GM18511 (cell line): Measurements from ENCODE around the gene ATG4D.
"Not testable (repeated sequence)": the region's sequence is repeated elsewhere in the genome, so short reads cannot be mapped to it uniquely, and the experiment has no call there.

ENCODE experiments used
- ATAC-seq: cut with Tn5 transposase; IDR thresholded peaks from one replicate; pipeline ENCODE4 v1.9.1; 2021; ENCODE audit warnings: mild to moderate bottlenecking, moderate library complexity; ENCODE audit not compliant: unreplicated experiment

Gene ATG4D

DNA sequence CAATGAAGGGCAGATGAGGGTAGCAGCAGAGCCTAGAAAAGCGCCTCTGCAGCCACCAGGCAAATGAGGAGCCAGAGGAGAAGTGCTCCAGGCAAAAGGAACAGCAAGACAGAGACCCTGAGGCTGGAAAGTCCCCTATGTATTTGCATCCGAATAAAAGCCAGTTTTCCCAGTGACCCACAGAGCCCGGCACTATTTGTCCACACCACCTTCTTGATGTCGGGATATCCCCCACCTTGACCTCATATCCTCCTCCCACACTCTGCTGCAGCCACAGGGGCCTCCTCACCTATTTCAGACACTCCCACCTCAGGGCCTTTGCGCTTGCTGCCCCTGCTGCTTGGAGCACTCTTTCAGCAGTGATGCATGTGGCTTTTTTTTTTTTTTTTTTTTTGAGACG lies 6.6 kb downstream of the ATG4D start:
- no peak for ATAC-seq

DNA sequence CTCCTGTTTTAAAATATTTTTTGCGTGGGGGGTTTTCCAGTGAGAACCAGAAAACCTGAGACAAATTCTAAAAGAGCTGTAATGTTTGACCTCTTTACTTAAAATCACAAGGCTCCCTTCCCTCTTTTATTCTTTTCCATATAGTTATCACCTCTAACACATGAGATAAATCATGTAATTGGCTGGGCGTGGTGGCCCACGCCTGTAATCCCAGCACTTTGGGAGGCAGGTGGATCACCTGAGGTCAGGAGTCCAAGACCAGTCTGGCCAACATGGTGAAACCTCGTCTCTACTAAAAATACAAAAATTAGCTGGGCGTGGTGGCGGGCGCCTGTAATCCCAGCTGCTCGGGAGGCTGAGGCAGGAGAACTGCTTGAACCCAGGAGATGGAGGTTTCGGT lies 7.3 kb downstream of the ATG4D start:
- ATAC-seq, result not testable (repeated sequence)

DNA sequence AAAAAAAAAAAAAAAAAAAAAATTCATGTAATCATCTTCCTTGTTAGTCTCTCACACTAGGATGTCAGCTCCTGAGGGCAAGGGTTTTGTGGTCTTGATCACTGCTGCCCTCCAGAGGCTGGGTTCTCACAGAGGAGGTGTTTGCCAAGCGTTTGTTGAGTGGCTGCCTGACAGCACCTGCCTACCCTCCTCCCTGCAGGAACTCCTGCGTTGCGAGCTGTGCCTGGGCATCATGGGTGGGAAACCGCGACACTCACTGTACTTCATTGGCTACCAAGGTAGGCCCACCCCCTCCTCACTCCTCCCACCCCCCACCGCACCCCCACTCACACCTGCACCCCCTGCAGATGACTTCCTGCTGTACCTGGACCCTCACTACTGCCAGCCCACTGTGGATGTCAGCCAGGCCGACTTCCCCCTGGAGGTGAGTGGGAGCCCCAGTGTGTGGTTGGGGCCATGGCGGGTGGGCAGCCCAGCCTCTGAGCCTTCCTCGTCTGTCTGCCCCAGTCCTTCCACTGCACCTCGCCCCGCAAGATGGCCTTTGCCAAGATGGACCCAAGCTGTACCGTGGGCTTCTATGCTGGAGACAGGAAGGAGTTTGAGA lies 8.1 kb downstream of the ATG4D start:
- no peak for ATAC-seq

DNA sequence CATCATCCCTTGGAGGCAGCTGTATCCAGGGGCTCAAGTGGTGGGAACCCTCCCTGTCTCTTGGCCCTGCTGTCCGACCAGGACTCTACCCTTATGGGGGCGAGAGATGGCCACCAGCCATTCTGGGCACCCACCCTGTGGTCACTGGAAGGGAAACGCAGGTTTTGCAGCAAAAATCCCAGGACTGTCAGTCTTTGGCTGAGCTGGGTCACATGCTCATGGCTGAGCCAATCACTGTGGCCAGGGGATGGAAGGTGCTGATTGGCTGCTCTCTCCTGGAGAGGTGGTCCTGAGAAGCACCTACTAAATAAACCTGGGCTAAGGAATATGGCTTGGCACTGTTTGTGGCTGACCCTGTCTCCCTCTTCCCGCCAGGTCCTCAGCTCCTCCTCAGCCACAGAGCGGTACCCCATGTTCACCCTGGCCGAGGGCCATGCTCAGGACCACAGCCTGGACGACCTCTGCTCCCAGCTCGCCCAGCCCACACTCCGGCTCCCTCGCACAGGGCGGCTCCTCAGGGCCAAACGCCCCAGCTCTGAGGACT lies 8.9 kb downstream of the ATG4D start:
- no peak for ATAC-seq

DNA sequence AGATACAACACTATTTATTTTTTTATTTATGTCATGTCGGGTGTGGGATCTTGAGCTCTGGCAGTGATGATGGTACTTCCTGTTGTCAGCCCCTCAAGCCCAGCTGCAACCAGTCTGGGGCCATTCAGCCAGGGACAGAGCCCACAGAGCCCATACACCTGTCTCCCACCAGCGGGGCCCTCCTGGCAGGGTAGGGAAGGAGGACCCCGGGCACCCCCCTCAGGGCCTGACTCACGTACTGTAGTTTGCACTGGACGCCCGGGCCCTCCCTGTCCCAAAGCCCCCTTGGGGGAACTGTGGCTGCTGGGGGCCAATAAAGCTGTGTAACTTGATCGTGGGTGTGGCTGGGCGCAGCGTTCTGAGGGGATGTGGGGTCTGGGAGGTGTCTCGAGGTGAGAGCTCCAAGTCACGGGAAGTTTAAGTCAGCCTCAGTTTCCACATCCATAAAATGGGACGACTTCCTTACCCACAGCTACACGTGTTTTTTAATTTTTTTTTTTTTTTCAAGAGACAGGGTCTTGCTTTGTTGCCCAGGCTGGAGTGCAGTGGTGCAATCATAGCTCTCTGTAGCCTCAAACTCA lies 9.5 kb downstream of the ATG4D start:
- ATAC-seq, result no peak

DNA sequence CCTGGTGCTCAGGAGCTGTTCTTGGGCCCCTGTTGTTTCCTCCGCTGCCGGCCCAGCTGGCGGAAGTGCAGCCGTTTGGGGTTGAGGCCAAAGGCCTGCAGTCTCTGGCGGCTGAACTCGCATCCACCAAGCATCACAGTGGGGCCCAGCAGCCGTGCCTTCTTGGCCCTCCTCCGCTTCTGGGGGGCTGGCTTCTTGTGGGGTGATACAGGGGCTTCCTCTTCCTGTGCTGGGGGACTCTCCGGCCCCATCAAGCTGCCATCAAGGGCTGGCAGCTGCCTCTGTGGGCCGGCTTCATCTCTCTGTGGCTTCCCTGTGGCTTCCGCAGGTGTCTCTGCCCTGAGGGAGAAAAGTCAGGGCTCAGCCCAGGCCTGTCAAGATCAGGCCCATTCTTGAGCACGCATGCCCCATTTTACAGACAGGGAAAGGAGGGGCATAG lies 10.3 kb downstream of the ATG4D start:
- peak; percentile 74 for ATAC-seq

DNA sequence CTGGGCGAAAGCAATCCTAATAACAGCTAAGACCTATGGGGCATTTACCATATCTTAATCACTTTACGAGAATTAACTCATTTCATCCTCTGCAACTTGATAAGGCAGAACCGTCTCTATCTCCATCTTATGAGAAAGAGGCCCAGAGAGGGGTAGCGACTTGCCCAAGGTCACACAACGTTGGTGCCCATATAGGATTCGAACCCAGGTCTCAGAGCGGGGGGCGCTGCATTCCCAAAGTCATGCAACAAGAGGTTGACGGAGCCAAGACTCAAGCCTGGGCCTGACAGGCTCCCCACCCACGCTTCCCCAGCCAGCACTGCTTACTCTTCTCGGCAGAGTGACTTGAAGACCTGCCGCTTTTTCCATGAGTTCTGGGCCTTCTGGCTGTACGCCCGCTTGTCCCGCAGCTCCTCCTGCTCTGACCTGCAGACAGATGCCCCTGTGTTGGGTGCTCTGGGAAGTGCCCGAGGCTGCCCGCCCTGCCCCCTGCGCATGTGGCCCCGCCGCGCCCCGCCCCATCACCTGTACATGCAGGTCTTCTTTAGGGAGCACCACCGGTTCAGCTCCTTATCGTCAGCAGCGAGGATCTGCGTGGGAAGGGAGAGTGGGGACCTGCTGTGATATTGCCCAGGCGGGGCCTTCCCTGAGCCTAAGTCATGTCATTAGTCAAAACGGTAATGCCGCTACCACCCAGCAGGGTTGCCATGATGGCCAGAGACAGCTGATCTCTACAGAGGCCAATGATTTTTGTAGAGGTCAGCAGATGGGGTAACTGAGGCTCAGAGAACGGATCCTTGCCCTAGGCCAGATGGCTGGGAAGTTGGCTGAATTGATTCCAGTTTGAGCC lies 11.3 kb downstream of the ATG4D start:
- no peak for ATAC-seq

DNA sequence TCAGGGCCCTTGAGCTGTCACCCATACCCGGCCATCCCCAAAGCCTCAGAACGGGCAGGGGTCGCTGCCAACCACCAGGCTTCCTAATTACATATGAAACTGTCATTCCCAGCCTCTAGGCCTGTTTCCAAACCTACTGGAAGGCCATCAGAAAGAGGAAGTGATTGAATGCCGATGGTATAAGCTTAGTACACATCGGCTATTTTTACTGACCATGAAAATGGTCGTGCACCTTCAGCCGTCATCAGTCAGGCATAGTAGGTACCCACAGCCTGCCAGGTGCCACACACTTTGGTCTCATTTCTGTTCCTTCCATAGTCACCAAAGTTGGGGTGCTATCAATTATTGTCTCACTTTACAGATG lies 11.9 kb downstream of the ATG4D start:
- no peak for ATAC-seq

DNA sequence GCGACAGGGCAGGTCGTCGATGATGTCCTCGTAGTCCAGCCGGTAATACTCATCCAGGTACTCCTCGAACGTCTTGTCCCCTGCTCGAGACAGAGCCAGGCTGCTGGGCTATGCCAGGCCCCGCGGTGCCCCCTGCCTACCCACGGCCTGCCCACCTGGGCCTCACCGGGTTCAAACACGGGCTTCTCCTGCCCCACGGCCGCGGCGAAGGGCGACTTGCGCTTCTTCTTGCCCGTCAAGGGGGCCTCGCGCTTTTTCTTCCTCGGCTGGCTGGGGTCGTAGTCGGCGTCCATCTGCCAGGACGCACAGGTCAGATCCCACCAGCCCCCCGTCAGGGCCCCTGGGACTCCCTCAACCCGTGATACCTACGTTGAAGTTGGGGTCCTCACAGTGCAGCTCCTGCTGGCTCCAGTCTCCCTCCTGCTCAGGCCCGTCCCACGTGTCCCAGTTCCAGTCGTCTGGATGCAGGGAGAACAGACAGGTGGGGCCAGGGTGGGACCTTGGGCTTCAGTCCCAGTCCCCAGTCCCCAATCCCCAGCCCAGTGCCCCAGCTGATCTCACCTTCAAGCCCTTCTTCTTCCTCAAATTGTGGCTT lies 14.0 kb downstream of the ATG4D start:
- ATAC-seq, result no peak

DNA sequence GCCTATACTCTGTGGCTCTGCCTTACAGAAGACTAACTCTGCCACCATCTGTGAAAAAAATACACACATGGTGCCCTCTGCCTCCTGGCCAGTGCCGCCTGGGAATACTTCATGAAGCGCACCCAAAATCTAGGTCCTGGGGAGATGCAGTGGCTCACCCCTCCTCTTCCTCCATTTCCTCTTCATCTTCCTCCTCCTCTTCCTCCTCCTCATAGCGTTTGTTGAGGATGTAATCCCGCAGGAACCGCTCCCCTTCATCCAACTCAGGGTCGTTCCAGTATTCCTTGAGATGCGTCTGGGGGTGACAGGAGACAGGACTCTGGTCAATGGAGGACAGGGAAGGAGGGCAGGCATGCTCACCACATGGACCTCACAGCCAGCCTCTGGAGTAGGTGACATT lies 16.4 kb downstream of the ATG4D start:
- no peak for ATAC-seq

DNA sequence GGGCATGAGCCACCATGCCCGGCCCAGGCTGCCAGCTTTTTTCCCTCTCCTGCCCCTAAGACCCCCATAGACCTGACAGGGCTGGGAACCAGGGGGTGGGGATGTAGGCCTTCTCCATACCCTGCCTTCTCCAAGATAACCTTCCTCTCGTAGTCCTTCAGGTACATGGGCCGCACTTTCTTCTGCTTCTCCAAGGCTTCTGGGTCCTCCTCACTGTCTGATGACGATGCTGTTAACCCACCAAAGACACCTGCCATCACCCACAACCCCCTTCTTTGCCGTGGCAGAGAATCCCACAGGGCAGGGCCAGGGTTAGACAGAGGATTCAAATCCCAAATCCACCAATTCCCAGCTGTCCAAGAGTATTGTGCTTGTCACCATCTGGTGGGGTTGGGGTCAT lies 18.9 kb downstream of the ATG4D start:
- no peak for ATAC-seq

DNA sequence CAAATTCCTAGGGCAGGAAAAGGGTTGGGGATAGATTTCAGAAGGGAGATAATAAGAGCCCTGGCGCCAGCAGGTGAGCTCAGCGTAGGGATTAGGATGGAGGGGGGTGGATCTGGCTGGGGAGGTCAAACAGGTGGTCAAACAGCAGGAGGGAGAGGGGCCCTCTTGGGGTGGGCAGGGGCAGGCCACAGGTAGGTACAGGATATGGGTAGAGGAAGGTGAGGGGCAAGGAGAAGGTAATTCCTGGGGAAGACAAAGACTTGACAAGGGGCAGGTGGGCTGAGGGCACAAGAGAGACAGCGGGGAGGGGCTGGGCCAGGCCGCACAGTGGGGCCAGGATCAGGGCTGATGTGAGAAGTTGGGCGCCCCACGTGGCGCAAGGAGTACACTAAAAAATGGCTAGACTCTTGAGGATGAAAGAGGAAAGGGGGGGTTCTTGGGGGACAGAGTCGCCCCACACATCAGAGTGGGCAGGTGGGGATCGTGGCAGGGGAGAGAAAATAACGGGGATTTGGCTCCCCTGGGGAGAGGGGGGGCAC lies 21.4 kb downstream of the ATG4D start:
- no peak for ATAC-seq

DNA sequence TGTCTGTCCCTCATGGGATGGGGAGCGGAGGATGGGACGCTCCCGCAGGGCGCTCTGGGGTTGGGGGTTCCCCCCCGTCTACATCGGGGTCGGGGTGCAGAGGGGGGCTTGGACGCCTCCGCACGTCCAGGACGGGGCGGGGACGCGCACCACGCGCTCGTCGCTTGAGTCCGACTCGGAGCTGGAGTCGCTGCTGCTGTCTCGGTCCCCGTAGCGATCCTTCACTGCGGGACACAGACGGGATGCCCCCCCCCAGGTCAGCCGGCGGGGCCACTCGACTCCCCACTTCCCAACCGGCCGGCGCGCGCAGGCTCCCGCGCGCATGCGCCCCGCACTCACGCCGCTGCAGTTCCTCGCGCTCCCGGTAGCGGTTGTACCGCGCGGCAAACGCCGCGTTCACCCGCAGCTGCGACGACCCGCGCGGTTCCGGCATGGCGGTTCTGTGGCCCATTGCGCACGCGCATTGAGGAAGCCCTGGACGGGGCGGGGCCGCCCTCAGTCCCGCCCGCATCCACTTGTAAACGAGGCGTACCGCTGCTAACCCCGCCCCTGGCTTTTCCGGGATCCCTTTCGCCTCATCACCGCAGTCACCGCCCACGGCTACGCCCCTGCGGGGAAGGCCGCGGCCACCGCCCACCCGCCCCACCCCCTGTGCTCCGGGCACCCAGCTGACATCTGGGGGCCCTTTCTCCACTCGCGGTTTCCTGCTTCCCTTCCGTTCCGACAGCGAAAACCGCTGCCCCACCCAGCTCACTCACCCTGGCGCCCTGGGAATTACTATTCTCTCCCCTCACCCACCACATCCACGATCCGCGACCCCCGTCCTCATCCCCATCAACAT lies 22.1 kb downstream of the ATG4D start, which contains the start of gene KRI1:
Gene KRI1, minus strand, starts transcription at position 444 of the 841 bp plus-strand sequence. Its CDS starts 11 bp downstream, at position 433.
- peak; percentile 42 for ATAC-seq

DNA sequence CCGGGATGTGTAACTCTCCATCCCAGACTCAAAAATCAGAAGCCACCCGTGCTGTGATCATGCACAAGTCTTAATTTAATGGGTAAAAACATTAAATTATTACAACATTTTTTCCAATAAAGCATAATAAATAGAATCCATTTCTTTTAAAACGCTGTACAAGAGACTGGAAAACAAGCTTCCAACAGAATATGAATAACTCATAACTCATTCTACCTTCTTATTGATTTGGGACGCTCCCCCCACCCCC lies 22.6 kb downstream of the ATG4D start:
- no peak for ATAC-seq

DNA sequence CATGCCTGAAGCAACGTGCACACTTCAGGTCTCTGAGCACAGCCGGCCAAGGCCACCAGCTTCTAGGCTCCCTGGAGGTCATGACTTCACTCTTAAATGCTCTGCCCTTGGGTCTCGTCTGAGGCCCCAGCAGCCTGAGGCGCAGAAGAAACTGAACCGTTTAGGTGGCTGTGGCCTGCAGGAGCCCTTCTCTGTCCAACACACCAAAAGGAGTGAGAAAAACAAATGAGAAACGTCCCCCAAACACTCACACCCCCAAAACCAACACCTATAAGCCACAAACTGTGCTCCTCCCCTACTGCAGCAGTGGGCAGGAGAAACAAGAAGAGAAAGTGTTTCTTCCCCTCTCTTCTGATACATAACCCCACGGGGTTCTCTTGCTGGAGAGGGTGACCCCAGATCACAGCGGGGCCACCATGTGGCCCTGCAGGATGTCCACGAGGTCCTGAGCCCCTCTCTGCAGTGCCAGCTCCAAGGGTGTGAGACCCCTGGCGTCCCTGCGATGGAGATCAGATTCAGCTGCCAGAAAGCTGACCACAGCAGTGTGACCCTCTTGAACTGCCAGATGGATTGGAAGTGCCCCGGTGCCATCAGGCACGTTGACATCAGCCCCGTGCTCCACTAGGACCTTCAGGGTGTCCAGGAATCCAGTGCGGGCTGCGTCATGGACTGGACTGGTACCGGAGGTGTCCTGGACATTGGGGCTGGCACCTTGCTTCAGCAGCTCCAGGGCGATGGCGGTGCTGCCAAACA lies 23.1 kb downstream of the ATG4D start:
- peak; percentile 21 for ATAC-seq

DNA sequence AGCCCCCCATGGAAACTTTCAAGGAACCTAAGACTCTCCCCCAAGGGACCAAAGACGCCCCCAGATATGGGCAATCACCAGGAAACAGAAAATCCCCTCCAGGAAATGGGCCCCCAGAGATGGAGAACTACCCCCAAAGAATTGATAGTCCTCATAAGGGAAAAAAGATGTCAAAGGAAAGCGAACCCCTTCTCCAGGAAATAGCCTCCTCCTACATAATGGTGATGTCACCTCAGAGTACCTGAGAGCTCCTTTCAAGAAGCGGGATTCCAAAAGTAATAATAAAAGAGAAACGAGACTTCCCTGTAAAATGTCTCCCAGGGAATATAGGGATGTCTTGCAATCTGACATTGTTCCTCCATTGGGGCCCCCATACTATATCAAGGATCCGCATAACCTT lies 24.0 kb downstream of the ATG4D start:
- ATAC-seq, result no peak

DNA sequence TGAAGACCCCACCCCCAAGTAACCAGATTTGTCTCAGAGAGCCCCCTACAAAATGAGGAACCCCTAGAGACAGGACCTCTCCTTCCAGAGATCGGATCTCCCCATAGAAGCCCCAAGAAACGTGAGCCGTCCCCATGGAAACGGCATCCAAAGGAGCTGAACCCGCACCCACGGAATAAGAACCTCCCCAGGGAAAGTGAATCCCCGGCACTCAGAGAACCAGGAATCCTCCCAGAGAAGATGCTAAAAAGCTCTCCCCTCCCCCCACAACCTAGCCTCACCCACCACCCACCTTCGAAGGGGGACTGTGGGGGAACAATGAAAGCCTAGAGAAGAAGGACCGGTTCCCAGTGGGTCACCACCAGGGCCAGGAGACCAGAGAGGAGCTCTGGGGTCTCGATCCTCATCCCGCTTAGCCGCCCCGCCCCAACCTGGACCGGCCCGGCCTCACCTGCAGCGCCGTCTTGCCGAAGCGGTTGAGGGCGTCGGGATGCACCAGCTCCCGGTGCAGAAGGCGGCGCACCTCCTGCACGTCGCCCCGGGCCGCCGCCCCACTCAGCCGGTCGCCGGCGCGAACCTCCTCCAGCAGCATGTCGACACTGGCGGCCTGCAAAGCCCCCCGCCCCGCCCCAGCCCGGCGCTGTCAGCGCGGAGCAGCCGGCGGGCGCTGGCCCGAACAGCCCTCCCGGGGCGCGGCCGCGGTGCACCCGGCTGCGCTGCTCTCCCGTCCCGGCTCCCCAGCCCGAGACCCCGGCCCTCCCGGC lies 24.5 kb downstream of the ATG4D start:
- peak; percentile 1 for ATAC-seq

DNA sequence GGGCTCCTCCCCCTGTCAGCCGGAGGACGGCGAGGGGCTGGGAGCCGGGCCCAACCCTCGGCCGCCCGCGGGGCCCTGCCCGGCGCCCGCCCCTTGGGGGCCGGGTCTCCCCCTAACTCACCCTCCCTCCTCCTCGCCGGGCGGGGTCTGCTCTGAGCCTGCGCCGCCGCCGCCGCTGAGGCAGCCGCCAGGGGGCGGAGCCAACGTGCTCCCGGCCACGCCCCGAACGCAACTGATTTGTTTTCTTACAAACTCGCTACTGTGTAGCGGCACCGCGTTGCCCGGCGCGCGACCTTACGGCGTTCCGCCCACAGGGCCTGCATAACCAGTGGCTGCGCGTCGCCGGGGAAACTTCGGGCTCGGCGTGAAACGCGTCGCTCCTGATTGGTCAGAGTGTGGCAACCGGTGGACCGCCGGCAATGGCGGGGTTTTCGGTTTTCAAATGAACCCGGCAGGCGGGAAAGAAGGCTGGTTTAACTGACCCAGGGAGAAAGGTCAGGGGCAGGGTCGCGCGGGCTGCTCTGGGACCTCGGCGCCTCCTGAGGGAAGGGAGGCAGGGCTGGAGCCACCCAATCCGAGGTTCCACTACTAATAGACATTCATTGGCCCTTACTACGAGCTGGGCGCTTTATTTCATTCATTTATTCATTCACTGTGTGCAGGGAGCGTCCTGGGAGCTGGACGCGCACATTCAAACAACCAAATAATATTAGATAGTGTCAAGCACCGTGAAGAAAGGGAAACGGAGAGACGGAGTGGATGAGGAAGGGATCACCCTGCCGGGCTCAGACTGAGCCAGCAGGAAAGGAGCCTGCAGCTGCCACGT lies 25.3 kb downstream of the ATG4D start, which contains the start of gene CDKN2D:
Gene CDKN2D, minus strand, starts transcription at position 154 of the 826 bp plus-strand sequence. CDS start 326 bp downstream, outside the sequence.
- ATAC-seq, result peak; percentile 72
